ENCODE measurements around the gene NSMCE4A.
"Not testable (repeated sequence)": the region's sequence is repeated elsewhere in the genome, so short reads cannot be mapped to it uniquely, and the experiment has no call there.

Gene NSMCE4A

GRCh38 chr10:121949451-121949850, 25.6 kb downstream of the NSMCE4A start:
- no peaks in the 10 kb centered on the region for H3K9me3 ChIP-seq (ENCODE audit: insufficient read depth, low read length)
- H3K9ac ChIP-seq (ENCODE audit: insufficient read length, low read depth), result no peak overlapping the region
- H3K27me3 ChIP-seq (ENCODE audit: insufficient read depth, insufficient read length), result no peaks in the 10 kb centered on the region
- TF ChIP-seq ZNF274 (IDR thresholded peaks at IDR 0.05; ENCODE audit: low read depth, low read length) (no peak), YY1 (IDR thresholded peaks at IDR 0.05; ENCODE audit: insufficient read depth, insufficient read length) (no peak), SUZ12 (IDR thresholded peaks at IDR 0.05; ENCODE audit: extremely low read depth, insufficient read depth, insufficient read length) (no peak)
- peaks cover 3% of the 10 kb centered on the region for H3K4me1 ChIP-seq (ENCODE audit: insufficient read depth, insufficient read length)
- no peak for DNase-seq (ENCODE audit: low read depth, low spot score)
- H3K36me3 ChIP-seq (ENCODE audit: insufficient read depth, insufficient read length, low read length), result peaks cover 3% of the 10 kb centered on the region
- no peak overlapping the region for H3K4me3 ChIP-seq (ENCODE audit: insufficient read length, low read depth)

DNA sequence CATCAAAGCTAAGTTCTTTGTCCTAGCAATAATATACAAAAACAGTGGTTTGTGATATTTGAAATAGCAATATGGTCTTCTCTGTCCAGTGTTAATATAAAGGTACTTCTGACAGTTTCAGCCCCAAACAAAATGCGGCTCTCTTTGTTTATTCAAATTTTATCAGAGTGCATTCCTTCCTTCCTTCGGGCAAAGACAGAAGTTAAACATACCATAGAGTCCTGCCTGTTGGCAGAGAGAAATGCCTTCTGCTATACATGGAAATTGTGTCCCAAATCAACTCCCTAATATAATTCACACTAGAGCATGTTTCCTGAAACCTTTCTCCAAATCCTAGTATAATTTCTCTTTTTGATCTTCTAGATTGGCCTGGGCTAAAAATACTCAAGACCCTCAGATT, 26.0 kb downstream of the NSMCE4A start:
- Histone ChIP-seq H3K9me3 (ENCODE audit: insufficient read depth, low read length) (no peaks in the 10 kb centered on the region), H3K4me3 (ENCODE audit: insufficient read length, low read depth) (no peak overlapping the region), H3K9ac (ENCODE audit: insufficient read length, low read depth) (no peak overlapping the region), H3K4me1 (ENCODE audit: insufficient read depth, insufficient read length) (peaks cover 3% of the 10 kb centered on the region), H3K27me3 (ENCODE audit: insufficient read depth, insufficient read length) (no peaks in the 10 kb centered on the region), H3K36me3 (ENCODE audit: insufficient read depth, insufficient read length, low read length) (peaks cover 3% of the 10 kb centered on the region)
- no peak for DNase-seq (ENCODE audit: low read depth, low spot score)
- TF ChIP-seq YY1 (IDR thresholded peaks at IDR 0.05; ENCODE audit: insufficient read depth, insufficient read length) (no peak), SUZ12 (IDR thresholded peaks at IDR 0.05; ENCODE audit: extremely low read depth, insufficient read depth, insufficient read length) (no peak), ZNF274 (IDR thresholded peaks at IDR 0.05; ENCODE audit: low read depth, low read length) (no peak)

DNA sequence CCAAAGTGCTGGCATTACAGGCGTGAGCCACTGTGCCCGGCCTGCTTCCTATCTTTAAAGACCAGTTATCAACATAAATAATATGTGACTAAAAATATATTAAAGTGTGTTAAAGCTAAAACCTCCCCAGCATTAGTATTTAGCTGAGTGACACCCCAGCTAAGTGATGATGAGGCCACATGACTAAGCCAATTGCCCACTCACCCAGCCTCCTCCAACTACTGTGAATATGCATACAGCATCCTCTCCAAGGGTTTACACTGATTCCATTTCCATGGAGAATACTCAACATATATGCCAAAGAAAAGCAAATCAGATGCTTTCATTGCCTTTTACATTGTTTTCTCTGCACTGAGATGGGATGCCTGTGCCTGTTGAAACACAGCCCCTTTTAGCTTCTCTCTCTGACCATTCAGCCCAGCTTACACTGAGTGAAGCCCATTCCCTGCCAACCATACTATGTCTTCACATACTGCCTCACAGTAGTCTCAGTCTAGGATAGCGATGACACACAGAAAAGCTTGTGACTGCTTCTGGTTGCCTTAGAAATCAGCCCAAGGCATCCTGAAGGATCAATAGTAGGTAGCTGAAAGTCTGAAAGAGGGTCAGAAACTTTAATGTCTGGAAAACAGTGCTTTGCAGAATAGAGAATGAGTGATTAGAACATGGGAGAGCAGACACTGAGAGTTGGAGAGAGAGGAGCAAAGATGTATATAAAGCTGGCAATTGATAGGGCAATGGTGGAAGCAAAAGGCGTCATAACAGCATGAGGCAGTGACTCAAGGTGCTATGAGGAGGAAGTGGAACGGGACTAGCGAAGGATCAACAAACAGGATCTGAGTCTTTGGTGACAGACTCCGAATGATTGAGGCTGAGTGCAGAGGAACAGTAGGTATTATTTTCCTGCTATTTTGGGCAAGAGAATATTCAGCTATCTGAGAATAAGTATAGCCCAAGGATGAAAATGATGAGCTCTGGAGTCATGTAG, 27.4 kb downstream of the NSMCE4A start:
- H3K4me1 ChIP-seq (ENCODE audit: insufficient read depth, insufficient read length), result peaks cover 3% of the 10 kb centered on the region
- TF ChIP-seq YY1 (IDR thresholded peaks at IDR 0.05; ENCODE audit: insufficient read depth, insufficient read length) (no peak), SUZ12 (IDR thresholded peaks at IDR 0.05; ENCODE audit: extremely low read depth, insufficient read depth, insufficient read length) (no peak), ZNF274 (IDR thresholded peaks at IDR 0.05; ENCODE audit: low read depth, low read length) (no peak)
- H3K9ac ChIP-seq (ENCODE audit: insufficient read length, low read depth), result no peak overlapping the region
- no peaks in the 10 kb centered on the region for H3K27me3 ChIP-seq (ENCODE audit: insufficient read depth, insufficient read length)
- H3K9me3 ChIP-seq (ENCODE audit: insufficient read depth, low read length), result no peaks in the 10 kb centered on the region
- DNase-seq (ENCODE audit: low read depth, low spot score), result no peak
- H3K36me3 ChIP-seq (ENCODE audit: insufficient read depth, insufficient read length, low read length), result peaks cover 3% of the 10 kb centered on the region
- H3K4me3 ChIP-seq (ENCODE audit: insufficient read length, low read depth), result no peak overlapping the region

GRCh38 chr10:121942749-121943416, 32.1 kb downstream of the NSMCE4A start:
- no peak for DNase-seq (ENCODE audit: low read depth, low spot score)
- no peaks in the 10 kb centered on the region for H3K36me3 ChIP-seq (ENCODE audit: insufficient read depth, insufficient read length, low read length)
- H3K4me3 ChIP-seq (ENCODE audit: insufficient read length, low read depth), result no peak overlapping the region
- TF ChIP-seq SUZ12 (IDR thresholded peaks at IDR 0.05; ENCODE audit: extremely low read depth, insufficient read depth, insufficient read length) (no peak), YY1 (IDR thresholded peaks at IDR 0.05; ENCODE audit: insufficient read depth, insufficient read length) (no peak), ZNF274 (IDR thresholded peaks at IDR 0.05; ENCODE audit: low read depth, low read length) (no peak)
- no peaks in the 10 kb centered on the region for H3K9me3 ChIP-seq (ENCODE audit: insufficient read depth, low read length)
- H3K9ac ChIP-seq (ENCODE audit: insufficient read length, low read depth), result no peak overlapping the region
- no peaks in the 10 kb centered on the region for H3K4me1 ChIP-seq (ENCODE audit: insufficient read depth, insufficient read length)
- H3K27me3 ChIP-seq (ENCODE audit: insufficient read depth, insufficient read length), result no peaks in the 10 kb centered on the region

GRCh38 chr10:121941532-121941931, 33.5 kb downstream of the NSMCE4A start:
- no peak overlapping the region for H3K4me3 ChIP-seq (ENCODE audit: insufficient read length, low read depth)
- no peak for DNase-seq (ENCODE audit: low read depth, low spot score)
- no peak overlapping the region for H3K9ac ChIP-seq (ENCODE audit: insufficient read length, low read depth)

DNA sequence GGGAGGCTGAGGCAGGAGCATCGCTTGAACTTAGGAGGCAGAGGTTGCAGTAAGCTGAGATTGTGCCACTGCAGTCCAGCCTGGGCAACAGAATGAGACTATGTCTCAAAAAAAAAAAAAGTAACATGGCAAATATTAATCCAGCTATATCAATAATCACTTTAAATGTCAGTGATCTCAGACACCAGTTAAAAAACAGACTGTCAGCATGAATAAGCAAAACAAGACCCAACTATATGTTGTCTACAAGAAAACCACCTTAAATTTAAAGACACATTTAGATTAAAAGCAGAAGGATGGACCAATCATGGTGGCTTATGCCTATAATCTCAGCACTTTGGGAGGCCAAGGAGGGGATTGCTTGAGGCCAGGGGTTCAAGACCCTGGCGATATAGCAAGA, 38.7 kb downstream of the NSMCE4A start:
- Histone ChIP-seq H3K9me3 (ENCODE audit: insufficient read depth, low read length) (no peaks in the 10 kb centered on the region; the same call in 1 of the 2 replicates), H3K4me3 (ENCODE audit: insufficient read length, low read depth) (no peak overlapping the region), H3K36me3 (ENCODE audit: insufficient read depth, insufficient read length, low read length) (peaks cover 6% of the 10 kb centered on the region), H3K4me1 (ENCODE audit: insufficient read depth, insufficient read length) (no peaks in the 10 kb centered on the region), H3K9ac (ENCODE audit: insufficient read length, low read depth) (no peak overlapping the region), H3K27me3 (ENCODE audit: insufficient read depth, insufficient read length) (no peaks in the 10 kb centered on the region)
- DNase-seq (ENCODE audit: low read depth, low spot score), result no peak
- no peak for TF ChIP-seq SUZ12 (IDR thresholded peaks at IDR 0.05; ENCODE audit: extremely low read depth, insufficient read depth, insufficient read length)
- no peak for TF ChIP-seq ZNF274 (IDR thresholded peaks at IDR 0.05; ENCODE audit: low read depth, low read length)
- no peak for TF ChIP-seq YY1 (IDR thresholded peaks at IDR 0.05; ENCODE audit: insufficient read depth, insufficient read length)

More at GRCh38 chr10:121941532-121941931, 33.5 kb downstream of the NSMCE4A start:
- no peaks in the 10 kb centered on the region for H3K36me3 ChIP-seq (ENCODE audit: insufficient read depth, insufficient read length, low read length)
- no peaks in the 10 kb centered on the region for H3K4me1 ChIP-seq (ENCODE audit: insufficient read depth, insufficient read length)
- no peaks in the 10 kb centered on the region for H3K27me3 ChIP-seq (ENCODE audit: insufficient read depth, insufficient read length)
- TF ChIP-seq SUZ12 (IDR thresholded peaks at IDR 0.05; ENCODE audit: extremely low read depth, insufficient read depth, insufficient read length) (no peak), YY1 (IDR thresholded peaks at IDR 0.05; ENCODE audit: insufficient read depth, insufficient read length) (no peak), ZNF274 (IDR thresholded peaks at IDR 0.05; ENCODE audit: low read depth, low read length) (no peak)
- H3K9me3 ChIP-seq (ENCODE audit: insufficient read depth, low read length), result no peaks in the 10 kb centered on the region

DNA sequence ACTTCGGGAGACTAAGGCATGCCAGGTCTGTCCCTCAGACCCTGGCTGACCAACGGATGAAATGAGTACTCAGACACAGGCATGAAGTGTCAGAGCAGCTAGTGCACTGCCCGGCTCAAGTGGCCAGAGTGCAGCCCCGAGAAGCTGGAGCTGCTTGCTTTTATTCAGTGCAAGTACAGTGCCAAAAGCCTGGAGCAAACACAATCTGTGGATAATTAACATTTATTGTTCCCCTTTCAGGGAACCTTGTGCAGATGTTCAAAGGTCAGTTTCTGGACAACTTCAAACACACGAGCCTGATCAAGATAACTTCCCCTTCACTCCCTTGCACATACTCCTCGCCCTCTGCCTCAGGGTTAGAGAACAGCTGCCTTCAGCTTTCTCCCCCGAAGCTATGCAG, 39.3 kb downstream of the NSMCE4A start:
- H3K9ac ChIP-seq (ENCODE audit: insufficient read length, low read depth), result no peak overlapping the region
- TF ChIP-seq SUZ12 (IDR thresholded peaks at IDR 0.05; ENCODE audit: extremely low read depth, insufficient read depth, insufficient read length), result no peak
- no peak for DNase-seq (ENCODE audit: low read depth, low spot score)
- no peak overlapping the region for H3K4me3 ChIP-seq (ENCODE audit: insufficient read length, low read depth)
- H3K36me3 ChIP-seq (ENCODE audit: insufficient read depth, insufficient read length, low read length), result peaks cover 6% of the 10 kb centered on the region
- H3K27me3 ChIP-seq (ENCODE audit: insufficient read depth, insufficient read length), result no peaks in the 10 kb centered on the region
- H3K4me1 ChIP-seq (ENCODE audit: insufficient read depth, insufficient read length), result no peaks in the 10 kb centered on the region
- H3K9me3 ChIP-seq (ENCODE audit: insufficient read depth, low read length), result no peaks in the 10 kb centered on the region; the same call in 1 of the 2 replicates

GRCh38 chr10:121930268-121931085, 44.5 kb downstream of the NSMCE4A start:
- H3K36me3 ChIP-seq (ENCODE audit: insufficient read depth, insufficient read length, low read length); H3K9me3 ChIP-seq (ENCODE audit: insufficient read depth, low read length); H3K9ac ChIP-seq (ENCODE audit: insufficient read length, low read depth); H3K27me3 ChIP-seq (ENCODE audit: insufficient read depth, insufficient read length); H3K4me1 ChIP-seq (ENCODE audit: insufficient read depth, insufficient read length); H3K4me3 ChIP-seq (ENCODE audit: insufficient read length, low read depth); DNase-seq (ENCODE audit: low read depth, low spot score): not testable (repeated sequence)

GRCh38 chr10:121929585-121930267, 45.3 kb downstream of the NSMCE4A start:
- not testable (repeated sequence) for H3K27me3 ChIP-seq (ENCODE audit: insufficient read depth, insufficient read length); H3K9ac ChIP-seq (ENCODE audit: insufficient read length, low read depth); H3K4me3 ChIP-seq (ENCODE audit: insufficient read length, low read depth); DNase-seq (ENCODE audit: low read depth, low spot score); H3K4me1 ChIP-seq (ENCODE audit: insufficient read depth, insufficient read length); H3K9me3 ChIP-seq (ENCODE audit: insufficient read depth, low read length); H3K36me3 ChIP-seq (ENCODE audit: insufficient read depth, insufficient read length, low read length)

Data from NT2/D1 (cell line).